Measurements from ENCODE around the gene FAM184B.

Gene FAM184B

DNA sequence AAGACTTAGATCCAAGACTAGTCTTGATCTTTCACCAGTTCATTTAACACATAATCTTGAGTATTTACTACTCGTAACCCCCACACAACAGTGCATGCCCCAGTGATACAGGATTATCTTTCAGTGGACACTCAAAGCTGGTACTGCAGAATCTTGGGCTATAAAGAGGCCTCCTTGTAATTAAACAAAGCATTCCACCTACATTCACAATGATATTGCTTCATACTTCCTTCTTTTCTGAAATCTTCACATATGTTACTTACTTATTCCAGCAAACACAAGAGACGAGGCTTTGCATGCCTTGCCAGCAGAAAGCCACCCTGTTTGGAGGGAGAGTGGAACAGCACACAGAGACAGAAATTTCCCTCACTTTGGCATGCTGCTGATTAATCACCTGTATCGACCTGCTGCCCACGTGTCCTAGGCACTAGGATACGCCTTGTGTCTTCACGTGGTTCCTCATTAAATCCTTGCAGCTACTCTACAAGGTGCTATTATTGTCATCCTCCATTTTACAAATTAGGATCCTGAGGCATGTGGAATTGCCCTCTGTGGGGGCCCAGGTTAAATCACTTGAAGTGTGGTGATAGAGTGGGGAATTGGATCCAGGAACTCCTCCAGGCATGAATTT lies 77.3 kb downstream of the FAM184B start:
- H3K9ac ChIP-seq (ENCODE audit: low read depth, low read length, poor library complexity), result no peak overlapping the region
- no peak overlapping the region for H3K4ac ChIP-seq (ENCODE audit: low read length)
- H3K27ac ChIP-seq (replicated peaks; ENCODE audit: low read length), result no peak overlapping the region
- no peak overlapping the region for H2BK120ac ChIP-seq (ENCODE audit: low read depth, low read length)
- H4K8ac ChIP-seq (ENCODE audit: low read depth, low read length), result no peak overlapping the region
- DNase-seq (ENCODE audit: low spot score), result no peak
- H3K4me1 ChIP-seq (ENCODE audit: control insufficient read depth in 2 of 2, insufficient read depth in 1 of 2, low read depth in 1 of 2, low read length in 2 of 2), result no peaks in the 10 kb centered on the region
- no peak overlapping the region for H3K4me3 ChIP-seq (ENCODE audit: low read length in 2 of 2)
- H3K14ac ChIP-seq (ENCODE audit: low read length), result no peak overlapping the region
- no peak overlapping the region for H2AK5ac ChIP-seq (ENCODE audit: low read depth, low read length)
- H3K18ac ChIP-seq (ENCODE audit: low read length), result no peak overlapping the region
- no peaks in the 10 kb centered on the region for H3K79me1 ChIP-seq (ENCODE audit: low read depth, low read length)
- no peak overlapping the region for H2BK12ac ChIP-seq (ENCODE audit: low read length)
- WGBS, 2 donors (ENCODE audit: extremely low coverage in 2 of 2, insufficient read length in 2 of 2, insufficient replicate concordance in 1 of 2), result no CpG with 5 or more reads among the region's 6 CpGs
- no peak overlapping the region for H3K4me2 ChIP-seq (ENCODE audit: insufficient read depth, low read length, poor library complexity, severe bottlenecking)
- no peak overlapping the region for H2BK5ac ChIP-seq (ENCODE audit: low read length)
- H3K36me3 ChIP-seq (replicated peaks in 1 of 2; ENCODE audit: control insufficient read depth in 2 of 2, insufficient read depth in 2 of 2, low read length in 2 of 2), result no peaks in the 10 kb centered on the region
- H3K9me3 ChIP-seq (replicated peaks in 1 of 2; ENCODE audit: control insufficient read depth in 2 of 2, insufficient read depth in 1 of 2, low read depth in 1 of 2, low read length in 2 of 2), result no peaks in the 10 kb centered on the region
- H3K27me3 ChIP-seq (ENCODE audit: control insufficient read depth in 3 of 3, insufficient read depth in 3 of 3, low read depth in 1 of 3, low read length in 3 of 3), result peaks cover 0 to 12% (median 0%) of the 10 kb centered on the region in 3 experiments
- no peak overlapping the region for H2BK15ac ChIP-seq (ENCODE audit: low read length)
- H3K23ac ChIP-seq (ENCODE audit: low read depth, low read length, poor library complexity), result no peak overlapping the region
- H2AFZ ChIP-seq (ENCODE audit: low read length), result no peak overlapping the region
- H4K91ac ChIP-seq (ENCODE audit: low read depth, low read length, poor library complexity), result no peak overlapping the region

DNA sequence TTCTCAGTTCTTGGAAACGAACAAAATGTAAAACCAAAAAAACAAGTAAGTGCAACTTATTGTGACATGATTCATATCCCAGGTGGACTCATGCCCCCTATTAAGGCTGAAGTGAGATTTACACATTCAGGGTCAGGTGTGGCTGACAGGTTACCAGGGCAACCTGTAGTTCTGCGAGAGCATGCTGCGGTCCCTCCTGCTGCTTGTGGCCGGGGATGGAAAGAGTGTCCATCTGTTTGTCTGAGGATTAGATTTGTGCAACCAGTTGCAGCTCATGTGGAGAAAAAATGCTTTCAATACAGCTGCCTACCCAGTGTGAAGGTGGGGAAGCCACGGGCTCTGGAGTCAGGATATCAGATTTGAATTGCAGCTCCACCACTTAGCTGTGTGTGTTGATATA lies 78.8 kb downstream of the FAM184B start:
- DNase-seq (ENCODE audit: low spot score), result no peak
- H3K18ac ChIP-seq (ENCODE audit: low read length), result no peak overlapping the region
- H3K4ac ChIP-seq (ENCODE audit: low read length), result no peak overlapping the region
- no peak overlapping the region for H2BK15ac ChIP-seq (ENCODE audit: low read length)
- no peak overlapping the region for H2BK12ac ChIP-seq (ENCODE audit: low read length)
- no peak overlapping the region for H2AFZ ChIP-seq (ENCODE audit: low read length)
- no peaks in the 10 kb centered on the region for H3K9me3 ChIP-seq (replicated peaks in 1 of 2; ENCODE audit: control insufficient read depth in 2 of 2, insufficient read depth in 1 of 2, low read depth in 1 of 2, low read length in 2 of 2)
- H3K36me3 ChIP-seq (replicated peaks in 1 of 2; ENCODE audit: control insufficient read depth in 2 of 2, insufficient read depth in 2 of 2, low read length in 2 of 2), result no peaks in the 10 kb centered on the region
- no peak overlapping the region for H4K8ac ChIP-seq (ENCODE audit: low read depth, low read length)
- H4K91ac ChIP-seq (ENCODE audit: low read depth, low read length, poor library complexity), result no peak overlapping the region
- no peak overlapping the region for H2BK5ac ChIP-seq (ENCODE audit: low read length)
- no peak overlapping the region for H3K23ac ChIP-seq (ENCODE audit: low read depth, low read length, poor library complexity)
- H2BK120ac ChIP-seq (ENCODE audit: low read depth, low read length), result no peak overlapping the region
- peaks cover 0 to 12% (median 0%) of the 10 kb centered on the region in 3 experiments for H3K27me3 ChIP-seq (ENCODE audit: control insufficient read depth in 3 of 3, insufficient read depth in 3 of 3, low read depth in 1 of 3, low read length in 3 of 3)
- no peak overlapping the region for H3K14ac ChIP-seq (ENCODE audit: low read length)
- H3K4me3 ChIP-seq (ENCODE audit: low read length in 2 of 2), result no peak overlapping the region
- no peak overlapping the region for H3K9ac ChIP-seq (ENCODE audit: low read depth, low read length, poor library complexity)
- no CpG with 5 or more reads among the region's 5 CpGs for WGBS, 2 donors (ENCODE audit: extremely low coverage in 2 of 2, insufficient read length in 2 of 2, insufficient replicate concordance in 1 of 2)
- H3K4me1 ChIP-seq (ENCODE audit: control insufficient read depth in 2 of 2, insufficient read depth in 1 of 2, low read depth in 1 of 2, low read length in 2 of 2), result no peaks in the 10 kb centered on the region
- no peak overlapping the region for H3K4me2 ChIP-seq (ENCODE audit: insufficient read depth, low read length, poor library complexity, severe bottlenecking)
- no peak overlapping the region for H3K27ac ChIP-seq (replicated peaks; ENCODE audit: low read length)
- H3K79me1 ChIP-seq (ENCODE audit: low read depth, low read length), result no peaks in the 10 kb centered on the region
- H2AK5ac ChIP-seq (ENCODE audit: low read depth, low read length), result no peak overlapping the region

- Histone ChIP-seq H2BK5ac (ENCODE audit: low read length) (no peak overlapping the region), H2AFZ (ENCODE audit: low read length) (no peak overlapping the region), H2BK15ac (ENCODE audit: low read length) (no peak overlapping the region), H2BK120ac (ENCODE audit: low read depth, low read length) (no peak overlapping the region), H3K4me2 (ENCODE audit: insufficient read depth, low read length, poor library complexity, severe bottlenecking) (no peak overlapping the region), H3K4me3 (ENCODE audit: low read length in 2 of 2) (no peak overlapping the region), H3K4me1 (ENCODE audit: control insufficient read depth in 2 of 2, insufficient read depth in 1 of 2, low read depth in 1 of 2, low read length in 2 of 2) (no peaks in the 10 kb centered on the region), H3K79me1 (ENCODE audit: low read depth, low read length) (no peaks in the 10 kb centered on the region), H3K9me3 (replicated peaks in 1 of 2; ENCODE audit: control insufficient read depth in 2 of 2, insufficient read depth in 1 of 2, low read depth in 1 of 2, low read length in 2 of 2) (no peaks in the 10 kb centered on the region), H4K8ac (ENCODE audit: low read depth, low read length) (no peak overlapping the region), H3K27me3 (ENCODE audit: control insufficient read depth in 3 of 3, insufficient read depth in 3 of 3, low read depth in 1 of 3, low read length in 3 of 3) (peaks cover 0 to 12% (median 0%) of the 10 kb centered on the region in 3 experiments), H3K14ac (ENCODE audit: low read length) (no peak overlapping the region), H3K4ac (ENCODE audit: low read length) (no peak overlapping the region), H2BK12ac (ENCODE audit: low read length) (no peak overlapping the region), H3K18ac (ENCODE audit: low read length) (no peak overlapping the region), H2AK5ac (ENCODE audit: low read depth, low read length) (no peak overlapping the region), H3K9ac (ENCODE audit: low read depth, low read length, poor library complexity) (peak overlapping the region; percentile 39), H3K27ac (replicated peaks; ENCODE audit: low read length) (no peak overlapping the region), H4K91ac (ENCODE audit: low read depth, low read length, poor library complexity) (no peak overlapping the region), H3K36me3 (replicated peaks in 1 of 2; ENCODE audit: control insufficient read depth in 2 of 2, insufficient read depth in 2 of 2, low read length in 2 of 2) (no peaks in the 10 kb centered on the region), H3K23ac (ENCODE audit: low read depth, low read length, poor library complexity) (no peak overlapping the region)
- no CpG with 5 or more reads among the region's 4 CpGs for WGBS, 2 donors (ENCODE audit: extremely low coverage in 2 of 2, insufficient read length in 2 of 2, insufficient replicate concordance in 1 of 2)
- no peak for DNase-seq (ENCODE audit: low spot score)
These were observed 79.5 kb downstream of the FAM184B start for GRCh38 chr4:17701882-17702281.

- no peak for DNase-seq (ENCODE audit: low spot score)
These were observed 80.1 kb downstream of the FAM184B start for GRCh38 chr4:17701138-17701839.

More at GRCh38 chr4:17701138-17701839, 80.1 kb downstream of the FAM184B start:
- Histone ChIP-seq H3K9me3 (replicated peaks in 1 of 2; ENCODE audit: control insufficient read depth in 2 of 2, insufficient read depth in 1 of 2, low read depth in 1 of 2, low read length in 2 of 2) (no peaks in the 10 kb centered on the region), H3K23ac (ENCODE audit: low read depth, low read length, poor library complexity) (no peak overlapping the region), H2BK120ac (ENCODE audit: low read depth, low read length) (no peak overlapping the region), H4K8ac (ENCODE audit: low read depth, low read length) (no peak overlapping the region), H3K4ac (ENCODE audit: low read length) (no peak overlapping the region), H4K91ac (ENCODE audit: low read depth, low read length, poor library complexity) (no peak overlapping the region), H3K4me3 (ENCODE audit: low read length in 2 of 2) (no peak overlapping the region), H3K27me3 (ENCODE audit: control insufficient read depth in 3 of 3, insufficient read depth in 3 of 3, low read depth in 1 of 3, low read length in 3 of 3) (peaks cover 0 to 12% (median 0%) of the 10 kb centered on the region in 3 experiments), H2BK15ac (ENCODE audit: low read length) (no peak overlapping the region), H2BK12ac (ENCODE audit: low read length) (no peak overlapping the region), H3K14ac (ENCODE audit: low read length) (no peak overlapping the region), H2AFZ (ENCODE audit: low read length) (no peak overlapping the region), H2BK5ac (ENCODE audit: low read length) (no peak overlapping the region), H3K4me1 (ENCODE audit: control insufficient read depth in 2 of 2, insufficient read depth in 1 of 2, low read depth in 1 of 2, low read length in 2 of 2) (no peaks in the 10 kb centered on the region), H3K18ac (ENCODE audit: low read length) (no peak overlapping the region), H3K79me1 (ENCODE audit: low read depth, low read length) (no peaks in the 10 kb centered on the region), H3K36me3 (replicated peaks in 1 of 2; ENCODE audit: control insufficient read depth in 2 of 2, insufficient read depth in 2 of 2, low read length in 2 of 2) (no peaks in the 10 kb centered on the region), H3K4me2 (ENCODE audit: insufficient read depth, low read length, poor library complexity, severe bottlenecking) (no peak overlapping the region), H3K9ac (ENCODE audit: low read depth, low read length, poor library complexity) (no peak overlapping the region), H3K27ac (replicated peaks; ENCODE audit: low read length) (no peak overlapping the region), H2AK5ac (ENCODE audit: low read depth, low read length) (no peak overlapping the region)
- WGBS, 2 donors (ENCODE audit: extremely low coverage in 2 of 2, insufficient read length in 2 of 2, insufficient replicate concordance in 1 of 2), result no CpG with 5 or more reads among the region's 8 CpGs
